ENCODE measurements around the gene JDP2. TPM values are rescaled to one million over a fixed set of nuclear protein-coding genes. Genes with fewer than 3 reads are reported as not detected.

The JDP2 gene
- polyA plus RNA-seq, 4 donors: 21.1 to 84.5 (median 24.1) TPM

DNA sequence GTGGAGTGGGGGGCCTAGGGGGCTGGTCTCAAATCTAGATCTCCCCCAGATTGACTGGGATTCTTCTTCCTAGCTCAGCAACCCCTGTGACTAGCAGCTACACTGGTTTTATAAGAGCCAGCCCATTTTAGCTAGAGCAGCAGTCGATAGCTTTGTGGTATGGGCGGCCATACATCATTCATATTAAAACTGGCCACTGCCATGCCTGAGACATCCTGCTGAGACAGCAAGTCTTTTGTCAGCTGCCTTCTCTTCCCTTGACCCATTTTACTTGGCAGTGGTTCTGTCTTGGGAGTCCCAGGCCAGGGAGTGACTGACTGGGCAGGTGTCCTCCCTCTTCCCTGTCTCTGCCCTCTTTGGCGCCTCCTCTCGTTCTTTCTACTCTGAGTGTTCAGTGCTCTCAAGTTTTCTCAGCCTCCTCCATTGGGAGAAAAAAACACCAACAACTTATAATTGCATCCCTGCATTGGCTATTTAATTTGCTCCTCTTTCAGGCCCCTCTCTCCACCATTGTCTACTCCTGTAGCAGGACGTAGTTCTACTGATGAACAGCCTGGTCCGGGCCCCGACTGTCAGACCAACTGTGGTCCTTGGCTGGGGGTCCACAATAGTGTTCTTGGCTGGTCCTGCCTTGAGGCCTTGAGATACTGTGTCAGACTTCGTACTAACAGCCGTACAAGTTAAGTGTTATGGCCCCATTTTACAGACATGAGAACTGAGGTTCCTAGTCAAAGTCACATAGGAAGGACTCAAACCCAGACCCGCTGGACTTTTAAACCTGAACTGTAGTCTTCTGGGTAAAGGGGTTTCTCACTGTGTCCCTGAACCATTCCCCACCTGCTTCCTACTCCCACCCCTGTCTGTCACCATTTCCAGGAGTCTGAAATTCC is 18.3 kb upstream of the JDP2 start:
- DNase-seq (ENCODE audit: low read depth in 4 of 4, low spot score in 3 of 4): no peak

DNA sequence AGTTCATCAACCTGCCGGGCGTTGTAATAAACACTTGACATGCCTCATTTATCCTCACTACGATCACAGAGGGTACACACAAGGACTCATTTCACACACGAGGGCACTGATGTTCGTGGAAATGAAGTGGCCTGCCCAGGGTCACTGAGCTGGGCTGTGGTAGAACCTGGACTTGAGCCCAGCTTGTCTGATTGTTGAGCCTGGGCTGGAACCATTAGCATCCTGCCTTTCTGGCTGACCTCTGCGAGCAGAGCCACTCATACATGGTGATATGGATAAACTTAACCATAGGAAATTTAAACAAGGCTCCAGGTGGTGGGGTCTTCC is 16.6 kb upstream of the JDP2 start:
- DNase-seq (ENCODE audit: low read depth in 4 of 4, low spot score in 3 of 4): no peak

- DNase-seq (ENCODE audit: low read depth in 4 of 4, low spot score in 3 of 4): no peak
Observed at GRCh38 chr14:75413013-75413412, 14.8 kb upstream of the JDP2 start.

GRCh38 chr14:75417674-75418073 is 10.1 kb upstream of the JDP2 start:
- no peak for DNase-seq (ENCODE audit: low read depth in 4 of 4, low spot score in 3 of 4)

DNA sequence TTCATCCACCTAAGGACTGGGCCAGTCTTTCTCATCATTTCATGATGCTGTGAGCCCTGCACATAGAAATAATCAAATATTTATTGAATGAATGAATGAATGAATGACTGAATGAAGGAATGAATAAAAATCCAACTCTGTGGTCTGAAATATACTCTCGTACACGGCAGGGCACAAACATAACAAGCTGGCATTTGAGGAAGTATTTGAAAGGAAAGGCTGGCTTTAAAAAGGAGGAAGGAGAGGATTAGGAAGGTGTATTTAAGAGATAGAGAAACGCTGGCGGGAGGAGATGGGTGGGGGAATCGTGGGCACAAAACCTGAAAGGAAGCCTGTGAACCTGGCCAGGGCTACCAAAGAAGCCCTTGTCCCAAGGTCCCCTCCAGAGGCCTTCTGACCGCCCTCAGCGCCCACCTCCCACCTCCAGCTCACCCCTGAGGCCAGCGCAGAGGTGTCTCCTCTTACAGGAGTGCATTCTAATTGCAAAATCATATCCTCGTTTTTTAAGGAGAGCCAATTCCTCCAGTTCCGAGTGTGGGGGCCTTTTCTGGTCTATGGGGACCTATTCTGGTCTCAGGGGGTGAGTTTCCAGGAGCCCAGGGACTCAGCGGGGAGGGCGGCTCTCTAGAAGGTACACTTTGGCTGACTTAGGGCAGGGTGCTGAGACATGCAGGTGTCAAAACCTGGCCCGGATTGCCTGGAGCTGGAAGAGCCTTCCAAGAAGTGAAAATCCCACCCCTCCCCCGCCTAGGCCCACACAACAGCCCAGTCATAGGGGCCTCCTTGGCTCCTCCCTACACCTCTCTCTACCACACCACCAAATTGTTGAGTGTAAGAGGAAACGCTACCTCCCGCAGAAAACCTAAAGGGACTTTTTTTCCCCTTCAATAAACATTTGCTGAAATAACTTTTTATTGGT is 8.7 kb upstream of the JDP2 start:
- no peak for DNase-seq (ENCODE audit: low read depth in 4 of 4, low spot score in 3 of 4)

GRCh38 chr14:75422169-75422568 is 5.7 kb upstream of the JDP2 start:
- DNase-seq (ENCODE audit: low read depth in 4 of 4, low spot score in 3 of 4): no peak

GRCh38 chr14:75424496-75424895 is 3.3 kb upstream of the JDP2 start:
- no peak for DNase-seq (ENCODE audit: low read depth in 4 of 4, low spot score in 3 of 4)

DNA sequence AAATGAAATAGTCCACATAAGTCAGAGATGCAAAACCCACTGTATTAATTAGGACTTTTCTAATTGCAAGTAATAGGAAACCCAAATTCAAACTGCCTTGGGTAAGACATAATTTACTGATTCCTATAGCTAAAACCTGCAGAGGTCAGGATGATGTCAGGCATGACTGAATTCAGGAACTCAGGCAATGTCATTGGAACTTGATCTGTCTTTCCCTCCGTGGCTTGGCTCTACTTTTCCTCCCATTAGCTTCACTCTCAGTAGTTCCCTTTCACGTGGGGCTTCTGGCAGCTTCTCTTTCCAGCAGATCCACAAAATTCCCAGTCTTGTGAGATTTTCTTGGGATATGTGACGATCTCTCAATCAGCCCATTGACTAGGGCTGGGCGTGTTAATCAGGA is 2.4 kb upstream of the JDP2 start:
- no peak for DNase-seq (ENCODE audit: low read depth in 4 of 4, low spot score in 3 of 4)

- DNase-seq (ENCODE audit: low read depth in 4 of 4, low spot score in 3 of 4): no peak
Observed at GRCh38 chr14:75426332-75427125, 1.3 kb upstream of the JDP2 start.

DNA sequence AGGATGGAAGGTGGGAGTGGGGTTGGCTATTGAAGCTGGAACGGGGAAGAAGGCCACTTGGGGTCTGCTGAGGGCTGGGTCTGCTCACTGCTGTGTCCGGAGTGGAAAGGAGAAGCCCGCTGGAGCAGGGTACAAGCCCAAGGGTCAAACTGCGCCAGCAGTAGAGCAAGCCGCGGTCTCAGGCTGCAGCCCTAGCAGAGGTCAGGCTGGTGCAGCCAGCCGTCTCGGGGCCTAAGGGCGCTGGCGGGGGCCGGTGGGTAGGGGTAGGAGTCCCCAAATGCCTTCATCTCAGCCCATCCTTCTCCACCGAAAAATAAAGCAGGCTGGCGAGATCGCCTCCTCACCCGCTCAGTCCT is 718 bp upstream of the JDP2 start:
- no peak for DNase-seq (ENCODE audit: low read depth in 4 of 4, low spot score in 3 of 4)

DNA sequence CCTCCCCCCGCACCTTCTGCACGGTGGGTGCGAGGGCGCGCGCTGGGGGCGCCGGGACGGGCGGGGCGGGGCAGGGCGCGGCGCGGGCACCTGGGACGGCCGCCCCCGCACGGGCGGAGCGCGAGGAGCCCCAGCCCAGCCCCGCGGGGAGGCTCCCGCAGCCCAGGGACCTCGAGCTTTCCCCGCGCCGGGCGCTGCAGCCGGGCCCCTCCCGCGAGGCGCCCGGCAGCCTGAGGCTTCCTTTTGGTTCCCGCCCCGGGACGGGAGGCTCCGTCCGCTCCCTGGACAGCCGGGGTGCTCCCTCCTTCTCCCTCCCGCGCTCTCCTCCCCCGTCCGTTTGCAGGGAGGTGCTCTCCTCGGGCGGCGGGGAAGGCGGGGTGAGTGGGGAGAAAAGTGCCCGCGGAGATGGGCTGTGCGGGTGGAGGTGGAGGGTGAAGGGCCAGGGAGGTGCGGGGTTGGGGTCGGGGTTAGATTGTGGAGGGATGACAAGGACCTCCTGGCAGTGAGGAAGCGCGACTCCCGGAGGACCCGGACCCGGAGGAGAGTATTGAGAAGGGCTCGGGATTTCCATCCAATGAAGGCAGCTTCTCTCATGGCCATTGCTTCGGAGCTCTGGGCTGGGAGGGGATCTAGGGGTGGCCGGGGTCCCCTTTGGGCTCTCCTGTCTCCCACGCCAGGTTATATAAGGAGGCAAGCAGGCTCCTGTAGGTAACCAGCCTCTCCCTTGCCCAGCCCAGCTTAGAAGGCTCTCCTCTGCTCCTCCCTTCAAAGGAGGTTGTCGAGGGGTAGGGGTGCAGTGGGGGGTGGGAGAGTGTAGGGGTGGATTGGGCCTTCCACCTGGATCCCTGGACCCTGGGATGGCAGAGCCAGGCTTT is 645 bp downstream of the JDP2 start:
- DNase-seq (ENCODE audit: low read depth in 4 of 4, low spot score in 3 of 4): no peak

- DNase-seq (ENCODE audit: low read depth in 4 of 4, low spot score in 3 of 4): no peak
Observed at GRCh38 chr14:75429562-75429961, 1.7 kb downstream of the JDP2 start.

GRCh38 chr14:75430116-75430515 is 2.3 kb downstream of the JDP2 start:
- no peak for DNase-seq (ENCODE audit: low read depth in 4 of 4, low spot score in 3 of 4)

DNA sequence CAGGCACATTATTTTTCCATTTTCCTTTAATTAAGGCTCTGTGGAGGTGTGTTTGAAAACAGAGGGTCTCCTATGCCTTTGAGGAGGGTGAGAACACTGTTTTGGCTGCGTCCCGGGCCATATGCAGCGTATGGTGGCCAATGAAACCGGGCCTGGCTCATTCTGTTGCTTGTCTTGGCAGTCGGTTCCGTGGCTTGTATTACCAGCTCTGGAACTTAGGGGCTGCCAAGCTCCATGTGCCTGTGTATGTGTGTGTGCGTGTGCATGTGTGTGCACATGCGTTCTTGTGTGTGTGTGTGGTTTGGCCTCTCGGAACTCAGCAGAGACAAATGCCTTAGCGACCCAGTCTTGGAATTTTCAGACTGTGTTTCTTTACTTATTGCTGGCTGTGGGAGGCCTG is 2.7 kb downstream of the JDP2 start:
- no peak for DNase-seq (ENCODE audit: low read depth in 4 of 4, low spot score in 3 of 4)

- no peak for DNase-seq (ENCODE audit: low read depth in 4 of 4, low spot score in 3 of 4)
Observed at GRCh38 chr14:75430976-75431375, 3.2 kb downstream of the JDP2 start.

GRCh38 chr14:75431827-75432226 is 4.0 kb downstream of the JDP2 start:
- DNase-seq (ENCODE audit: low read depth in 4 of 4, low spot score in 3 of 4): no peak

- DNase-seq (ENCODE audit: low read depth in 4 of 4, low spot score in 3 of 4): no peak
Observed at GRCh38 chr14:75432411-75432810, 4.6 kb downstream of the JDP2 start.

DNA sequence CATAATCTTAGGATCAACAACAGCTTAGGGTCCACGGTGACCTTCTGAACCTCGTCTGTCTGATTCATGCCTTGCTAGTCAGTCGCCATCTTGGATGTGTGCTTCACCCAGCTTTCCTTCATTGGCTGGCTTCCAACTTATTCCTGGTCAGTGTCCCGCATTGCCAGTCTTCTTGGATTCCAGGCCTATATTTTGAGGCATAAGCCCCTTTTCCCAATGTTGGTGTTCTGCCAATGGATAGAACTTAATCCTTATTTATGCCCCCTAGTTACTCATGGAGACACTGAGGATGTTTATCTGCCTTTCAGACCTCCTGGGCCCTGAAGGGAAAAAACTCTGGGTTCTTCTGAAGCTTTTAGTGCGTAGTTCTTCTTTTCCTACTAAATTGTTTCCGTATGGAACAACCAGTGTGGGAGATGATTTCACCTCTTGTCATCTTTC is 5.8 kb downstream of the JDP2 start:
- DNase-seq (ENCODE audit: low read depth in 4 of 4, low spot score in 3 of 4): no peak

DNA sequence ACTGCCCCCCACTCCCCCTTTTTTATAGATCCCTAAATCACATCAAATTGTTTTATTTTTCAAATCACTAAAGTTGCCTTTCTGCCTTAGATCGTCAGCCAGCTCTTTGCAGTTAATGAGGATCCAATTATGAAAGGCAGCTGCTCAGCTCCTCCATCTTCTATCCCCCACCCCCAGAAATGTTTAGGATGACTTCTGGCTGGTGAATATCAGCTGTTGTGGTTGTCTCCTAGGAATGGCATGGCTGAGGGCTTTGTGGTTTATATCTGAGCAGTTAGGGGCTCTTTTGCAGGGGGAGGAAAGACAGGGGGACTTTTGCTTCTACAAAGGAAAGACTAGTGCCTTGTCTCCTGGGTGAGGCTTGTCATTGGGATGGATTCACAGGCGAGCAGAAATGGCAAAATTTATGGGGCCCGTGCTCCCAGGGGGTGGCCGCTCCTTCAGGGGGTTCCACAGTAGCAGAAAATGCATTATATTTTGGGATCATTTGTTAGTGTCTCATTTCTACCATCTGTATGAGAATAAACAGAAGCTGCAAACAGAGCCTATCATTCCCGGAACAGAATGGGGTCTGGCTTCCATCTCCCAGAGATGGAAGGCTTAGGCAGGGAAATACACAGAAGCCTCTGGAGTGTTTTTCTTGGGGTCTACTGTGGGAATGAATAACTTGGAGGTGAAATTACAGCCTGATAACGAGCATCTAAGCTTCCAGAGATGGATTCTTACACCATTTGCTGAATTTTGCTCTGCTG is 6.5 kb downstream of the JDP2 start:
- no peak for DNase-seq (ENCODE audit: low read depth in 4 of 4, low spot score in 3 of 4)

Data from left renal pelvis (tissue), 4 donors.